IPS DF 6.9 (cell line): Measurements from ENCODE around the gene MYO1A.

Source experiments
- DNase-seq: peaks from one replicate; pipeline ENCODE4 v3.0.0-alpha.2; 2013; ENCODE audit warnings: low read depth, low spot score
- H3K27ac ChIP-seq: one replicate; pipeline ENCODE4 v1.5.1; 2013; ENCODE audit warnings: low read length, control low read depth
- H3K27me3 ChIP-seq: 2 replicates; pipeline ENCODE4 v1.6.1; 2013; ENCODE audit warnings: mild to moderate bottlenecking, low read length; ENCODE audit not compliant: control insufficient read depth, insufficient read depth
- H3K36me3 ChIP-seq: 2 replicates; pipeline ENCODE4 v1.6.1; 2013; ENCODE audit warnings: low read length; ENCODE audit not compliant: control insufficient read depth, insufficient read depth
- H3K4me1 ChIP-seq: 2 replicates; pipeline ENCODE4 v1.6.1; 2013; ENCODE audit warnings: low read length; ENCODE audit not compliant: control insufficient read depth, insufficient read depth
- H3K4me3 ChIP-seq: 2 replicates; pipeline ENCODE4 v1.5.1; 2013; ENCODE audit warnings: mild to moderate bottlenecking, low read length
- H3K9me3 ChIP-seq: 2 replicates; pipeline ENCODE4 v1.6.1; 2013; ENCODE audit warnings: low read length, inconsistent platforms; ENCODE audit not compliant: control insufficient read depth, insufficient read depth
- WGBS: extraction: QIAGEN DNeasy Blood & Tissue Kit; methylation state at CpG from one replicate; pipeline ENCODE4 v1.1.7; 2013; ENCODE audit warnings: mixed read lengths, missing lambda C conversion rate; ENCODE audit not compliant: insufficient read length, insufficient coverage; 5-methylcytosine and 5-hydroxymethylcytosine counted together

Gene MYO1A

GRCh38 chr12:57004651-57005050 is 45.3 kb downstream of the MYO1A start:
- H3K27ac ChIP-seq = no peak overlapping the region
- no CpG with 5 or more reads among the region's 6 CpGs for WGBS
- no peak overlapping the region for H3K4me3 ChIP-seq
- H3K36me3 ChIP-seq = peaks cover 18% of the 10 kb centered on the region
- no peaks in the 10 kb centered on the region for H3K9me3 ChIP-seq
- DNase-seq = no peak
- no peaks in the 10 kb centered on the region for H3K4me1 ChIP-seq
- H3K27me3 ChIP-seq = no peaks in the 10 kb centered on the region

GRCh38 chr12:57003395-57003794 is 46.5 kb downstream of the MYO1A start:
- Histone ChIP-seq H3K9me3 (no peaks in the 10 kb centered on the region), H3K4me1 (no peaks in the 10 kb centered on the region), H3K4me3 (no peak overlapping the region), H3K27ac (no peak overlapping the region), H3K36me3 (peaks cover 18% of the 10 kb centered on the region), H3K27me3 (no peaks in the 10 kb centered on the region)
- WGBS = no CpG with 5 or more reads among the region's 13 CpGs
- DNase-seq = no peak

- Histone ChIP-seq H3K36me3 (peaks cover 18% of the 10 kb centered on the region), H3K9me3 (no peaks in the 10 kb centered on the region), H3K27ac (no peak overlapping the region), H3K4me3 (no peak overlapping the region), H3K27me3 (no peaks in the 10 kb centered on the region), H3K4me1 (no peaks in the 10 kb centered on the region)
- no peak for DNase-seq
- WGBS = no CpG with 5 or more reads among the region's 13 CpGs
These were observed 48.5 kb downstream of the MYO1A start for GRCh38 chr12:57001448-57001906.

GRCh38 chr12:57000393-57000792 is 49.5 kb downstream of the MYO1A start:
- H3K4me1 ChIP-seq = no peaks in the 10 kb centered on the region
- H3K27ac ChIP-seq = no peak overlapping the region
- H3K9me3 ChIP-seq = no peaks in the 10 kb centered on the region
- peaks cover 18% of the 10 kb centered on the region for H3K36me3 ChIP-seq
- DNase-seq = no peak
- no CpG with 5 or more reads among the region's 1 CpG for WGBS
- no peaks in the 10 kb centered on the region for H3K27me3 ChIP-seq
- no peak overlapping the region for H3K4me3 ChIP-seq

- Histone ChIP-seq H3K27ac (no peak overlapping the region), H3K9me3 (no peaks in the 10 kb centered on the region), H3K4me1 (no peaks in the 10 kb centered on the region), H3K27me3 (no peaks in the 10 kb centered on the region), H3K36me3 (peaks cover 17% of the 10 kb centered on the region), H3K4me3 (no peak overlapping the region)
- WGBS = no CpG with 5 or more reads among the region's 4 CpGs
- DNase-seq = no peak
These were observed 50.5 kb downstream of the MYO1A start for GRCh38 chr12:56999456-56999855.

- no peaks in the 10 kb centered on the region for H3K4me1 ChIP-seq
- H3K9me3 ChIP-seq = no peaks in the 10 kb centered on the region
- WGBS = no CpG with 5 or more reads among the region's 4 CpGs
- H3K27me3 ChIP-seq = no peaks in the 10 kb centered on the region
- no peak overlapping the region for H3K4me3 ChIP-seq
- H3K27ac ChIP-seq = no peak overlapping the region
- peaks cover 12% of the 10 kb centered on the region for H3K36me3 ChIP-seq
- no peak for DNase-seq
These were observed 50.9 kb downstream of the MYO1A start for GRCh38 chr12:56998981-56999380.

GRCh38 chr12:56998316-56998715 is 51.6 kb downstream of the MYO1A start:
- Histone ChIP-seq H3K27me3 (no peaks in the 10 kb centered on the region), H3K4me3 (no peak overlapping the region), H3K9me3 (no peaks in the 10 kb centered on the region), H3K4me1 (no peaks in the 10 kb centered on the region), H3K36me3 (peaks cover 5% of the 10 kb centered on the region), H3K27ac (no peak overlapping the region)
- WGBS = no CpG with 5 or more reads among the region's 6 CpGs
- no peak for DNase-seq

- no peaks in the 10 kb centered on the region for H3K27me3 ChIP-seq
- WGBS = no CpG with 5 or more reads among the region's 12 CpGs
- H3K9me3 ChIP-seq = no peaks in the 10 kb centered on the region
- H3K27ac ChIP-seq = no peak overlapping the region
- DNase-seq = no peak
- H3K4me3 ChIP-seq = no peak overlapping the region
- H3K36me3 ChIP-seq = no peaks in the 10 kb centered on the region
- H3K4me1 ChIP-seq = no peaks in the 10 kb centered on the region
These were observed 53.0 kb downstream of the MYO1A start for GRCh38 chr12:56996793-56997545.

- H3K9me3 ChIP-seq = no peaks in the 10 kb centered on the region
- no peak overlapping the region for H3K27ac ChIP-seq
- H3K4me1 ChIP-seq = no peaks in the 10 kb centered on the region
- DNase-seq = no peak
- WGBS = no CpG with 5 or more reads among the region's 11 CpGs
- H3K36me3 ChIP-seq = no peaks in the 10 kb centered on the region
- no peak overlapping the region for H3K4me3 ChIP-seq
- no peaks in the 10 kb centered on the region for H3K27me3 ChIP-seq
These were observed 53.9 kb downstream of the MYO1A start for GRCh38 chr12:56995930-56996496.

GRCh38 chr12:56995201-56995929 is 54.6 kb downstream of the MYO1A start:
- Histone ChIP-seq H3K9me3 (no peaks in the 10 kb centered on the region), H3K4me3 (no peak overlapping the region), H3K27ac (no peak overlapping the region), H3K36me3 (no peaks in the 10 kb centered on the region), H3K4me1 (no peaks in the 10 kb centered on the region), H3K27me3 (no peaks in the 10 kb centered on the region)
- DNase-seq = no peak
- WGBS = no CpG with 5 or more reads among the region's 26 CpGs
